Tibial nerve (tissue), 4 donors: Measurements from ENCODE around the gene MAP4K1. TPM values are rescaled to one million over a fixed set of nuclear protein-coding genes. Genes with fewer than 3 reads are reported as not detected.

ENCODE experiments used
- DNase-seq, 2 donors: peaks; one replicate each; pipeline ENCODE4 v3.0.0-alpha.2; 2019; ENCODE audit warnings: low spot score in 2 of 2
- H3K27ac ChIP-seq, 4 donors: fragments of 200-600 bp; sonication (generic) in 3 of 4; one replicate each; pipeline ENCODE4 v1.5.1; 2017 to 2019; ENCODE audit warnings: mild to moderate bottlenecking in 1 of 4
- H3K27me3 ChIP-seq, 2 donors: fragments of 200-600 bp; sonication (generic) in 1 of 2; one replicate each; pipeline versions ENCODE4 v1.5.1 to v1.6.0; 2017 to 2019
- H3K36me3 ChIP-seq, 3 donors: fragments of 200-600 bp; sonication (generic); one replicate each; pipeline ENCODE4 v1.5.1; 2018 to 2019
- H3K4me1 ChIP-seq, 4 donors: fragments of 200-600 bp; sonication (generic) in 3 of 4; one replicate each; pipeline ENCODE4 v1.5.1; 2017 to 2019
- H3K4me3 ChIP-seq, 4 donors: fragments of 200-600 bp; sonication (generic) in 3 of 4; one replicate each; pipeline ENCODE4 v1.5.1; 2017 to 2019; ENCODE audit warnings: mild to moderate bottlenecking in 1 of 4, moderate library complexity in 1 of 4
- H3K9me3 ChIP-seq, 4 donors: fragments of 200-600 bp; sonication (generic) in 3 of 4; one replicate each; pipeline ENCODE4 v1.5.1; 2017 to 2019
- EP300 ChIP-seq, 2 donors: sonication (generic); formaldehyde crosslinking; IDR thresholded peaks; one replicate each; pipeline ENCODE4 v1.6.1; 2017; ENCODE audit warnings: antibody characterized with exemption in 2 of 2, mild to moderate bottlenecking in 1 of 2
- POLR2A ChIP-seq, 2 donors: fragments of 450-650 bp; IDR thresholded peaks; one replicate each; pipeline ENCODE4 v1.6.1; 2017; ENCODE audit warnings: antibody characterized with exemption in 2 of 2, mild to moderate bottlenecking in 2 of 2, moderate library complexity in 2 of 2
- WGBS, 2 donors: methylation state at CpG; one replicate each; pipeline ENCODE4 v1.1.5; 2018; 5-methylcytosine and 5-hydroxymethylcytosine counted together
- total RNA-seq, 4 donors: library from RNA; depleted of rRNA; stranded (reverse); fragments of >200 nt; gene quantifications; one replicate each; pipeline ENCODE4 v1.1.0, GENCODE V29; 2016
- TF ChIP-seq, protein P1 (sequence below), 5 experiments: fragments of 200-600 bp in 3 of 5; fragments of 450-650 bp in 2 of 5; sonication (generic) in 3 of 5; IDR thresholded peaks; one replicate each; pipeline ENCODE4 v1.5.1; 2016 to 2019; ENCODE audit warnings: antibody characterized with exemption in 5 of 5, mild to moderate bottlenecking in 3 of 5, moderate library complexity in 2 of 5

Gene MAP4K1
- total RNA-seq, 4 donors from 2014 or later = 2.5 to 10.0 (median 8.8) TPM

DNA sequence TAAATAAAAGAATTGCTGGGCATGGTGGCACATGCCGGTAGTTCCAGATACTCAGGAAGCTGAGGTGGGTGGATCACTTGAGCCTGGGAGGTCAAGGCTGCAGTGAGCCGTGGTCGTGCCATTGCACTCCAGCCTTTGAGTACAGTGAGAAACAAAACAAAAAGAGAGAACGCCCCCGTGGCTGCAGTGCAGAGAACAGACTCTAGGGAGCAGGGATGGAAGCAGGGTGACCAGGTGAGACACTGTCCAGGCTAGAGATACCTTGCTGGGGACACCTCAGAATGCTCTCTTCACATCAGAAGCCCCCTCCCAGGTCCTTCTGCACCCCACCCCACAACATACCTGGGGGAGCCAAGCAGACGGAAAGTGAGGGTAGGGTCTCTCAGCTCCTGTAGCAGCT, 24.8 kb downstream of the MAP4K1 start:
- H3K27me3 ChIP-seq = peaks cover 0 to 14% of the 10 kb centered on the region in 2 donors
- TF ChIP-seq, protein P1, sequence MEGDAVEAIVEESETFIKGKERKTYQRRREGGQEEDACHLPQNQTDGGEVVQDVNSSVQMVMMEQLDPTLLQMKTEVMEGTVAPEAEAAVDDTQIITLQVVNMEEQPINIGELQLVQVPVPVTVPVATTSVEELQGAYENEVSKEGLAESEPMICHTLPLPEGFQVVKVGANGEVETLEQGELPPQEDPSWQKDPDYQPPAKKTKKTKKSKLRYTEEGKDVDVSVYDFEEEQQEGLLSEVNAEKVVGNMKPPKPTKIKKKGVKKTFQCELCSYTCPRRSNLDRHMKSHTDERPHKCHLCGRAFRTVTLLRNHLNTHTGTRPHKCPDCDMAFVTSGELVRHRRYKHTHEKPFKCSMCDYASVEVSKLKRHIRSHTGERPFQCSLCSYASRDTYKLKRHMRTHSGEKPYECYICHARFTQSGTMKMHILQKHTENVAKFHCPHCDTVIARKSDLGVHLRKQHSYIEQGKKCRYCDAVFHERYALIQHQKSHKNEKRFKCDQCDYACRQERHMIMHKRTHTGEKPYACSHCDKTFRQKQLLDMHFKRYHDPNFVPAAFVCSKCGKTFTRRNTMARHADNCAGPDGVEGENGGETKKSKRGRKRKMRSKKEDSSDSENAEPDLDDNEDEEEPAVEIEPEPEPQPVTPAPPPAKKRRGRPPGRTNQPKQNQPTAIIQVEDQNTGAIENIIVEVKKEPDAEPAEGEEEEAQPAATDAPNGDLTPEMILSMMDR (IDR thresholded peaks at IDR 0.05) = no peak
- TF ChIP-seq EP300 (IDR thresholded peaks at IDR 0.05) (no peak), POLR2A (IDR thresholded peaks at IDR 0.05) (no peak)
- 74 to 77% methylated on average over 6 of the region's 6 CpGs for WGBS, 2 donors
- H3K9me3 ChIP-seq = no peaks in the 10 kb centered on the region
- H3K4me3 ChIP-seq = no peak overlapping the region
- H3K36me3 ChIP-seq = peaks cover 0 to 28% (median under 1%) of the 10 kb centered on the region in 3 donors
- no peak overlapping the region for H3K27ac ChIP-seq
- H3K4me1 ChIP-seq = peaks cover 0 to 10% (median 0%) of the 10 kb centered on the region in 4 donors
- no peak for DNase-seq

DNA sequence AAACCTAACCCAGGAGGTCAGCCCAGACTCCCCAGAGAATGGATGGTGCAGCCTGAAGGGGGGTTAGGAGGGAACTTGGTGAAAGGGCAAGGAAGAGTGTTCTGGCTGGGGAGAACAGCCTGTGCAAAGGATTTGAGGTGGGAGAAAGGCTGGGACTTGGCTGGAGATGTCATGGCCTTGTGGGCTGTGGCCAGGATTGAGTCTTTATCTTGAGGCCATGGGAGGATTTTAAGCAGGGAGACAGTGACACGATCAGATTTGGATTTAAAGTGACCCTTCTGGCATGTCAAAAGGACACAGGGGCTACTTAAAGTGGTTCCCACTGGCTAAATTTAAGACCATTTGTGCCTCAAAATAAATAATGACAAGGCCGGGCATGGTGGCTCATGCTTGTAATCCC, 29.7 kb downstream of the MAP4K1 start:
- peaks cover 0 to 56% (median 4%) of the 10 kb centered on the region in 3 donors for H3K36me3 ChIP-seq
- 67 to 82% methylated on average over 2 of the region's 2 CpGs for WGBS, 2 donors
- no peaks in the 10 kb centered on the region for H3K27me3 ChIP-seq
- no peak overlapping the region for H3K27ac ChIP-seq
- DNase-seq = no peak
- no peaks in the 10 kb centered on the region for H3K9me3 ChIP-seq
- TF ChIP-seq, protein P1 (IDR thresholded peaks at IDR 0.05) = no peak
- TF ChIP-seq POLR2A (IDR thresholded peaks at IDR 0.05) (no peak), EP300 (IDR thresholded peaks at IDR 0.05) (no peak)
- H3K4me1 ChIP-seq = no peaks in the 10 kb centered on the region
- H3K4me3 ChIP-seq = no peak overlapping the region

DNA sequence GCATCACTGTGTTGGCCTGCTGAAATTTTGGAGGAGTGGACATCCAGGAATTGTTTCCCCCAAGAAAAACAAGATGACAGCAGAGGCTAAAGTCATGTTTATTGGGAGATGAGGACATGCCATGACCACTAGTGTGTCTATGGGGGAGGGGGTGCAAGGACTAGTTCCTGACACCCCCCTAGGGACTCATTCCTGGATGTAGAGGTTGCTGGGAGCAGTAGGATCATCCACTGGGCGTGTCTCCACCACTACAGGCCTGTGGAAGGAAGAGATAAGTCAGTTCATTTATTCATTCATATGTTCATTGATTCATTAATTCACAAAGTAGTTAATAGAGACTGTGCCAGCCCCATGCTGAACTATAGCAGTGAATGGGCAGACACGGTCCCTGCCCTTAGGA, 30.2 kb downstream of the MAP4K1 start:
- Histone ChIP-seq H3K36me3 (peaks cover 0 to 57% (median 4%) of the 10 kb centered on the region in 3 donors), H3K27me3 (no peaks in the 10 kb centered on the region), H3K4me3 (no peak overlapping the region), H3K9me3 (no peaks in the 10 kb centered on the region), H3K4me1 (no peaks in the 10 kb centered on the region), H3K27ac (no peak overlapping the region)
- no peak for TF ChIP-seq POLR2A (IDR thresholded peaks at IDR 0.05)
- TF ChIP-seq, protein P1 (IDR thresholded peaks at IDR 0.05) = no peak
- no peak for TF ChIP-seq EP300 (IDR thresholded peaks at IDR 0.05)
- no peak for DNase-seq
- 81 to 85% methylated on average over 2 of the region's 2 CpGs for WGBS, 2 donors

DNA sequence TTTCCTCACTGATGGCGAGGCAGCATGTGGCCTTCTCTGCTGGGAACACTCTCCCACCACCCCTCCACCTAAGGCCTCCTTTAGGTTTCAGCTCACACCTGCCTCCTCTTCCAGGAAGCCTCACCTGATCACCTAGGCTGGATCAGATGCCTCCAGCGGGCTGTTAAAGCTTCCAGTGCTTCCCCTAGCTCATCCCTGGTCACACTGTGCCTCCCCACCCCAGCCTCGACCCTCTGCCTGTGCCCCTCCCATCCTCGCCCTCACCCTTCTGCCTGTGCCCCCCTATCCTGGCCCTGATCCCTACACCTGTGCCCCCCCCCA, 33.8 kb downstream of the MAP4K1 start:
- Histone ChIP-seq H3K27me3 (no peaks in the 10 kb centered on the region), H3K27ac (no peak overlapping the region), H3K4me1 (no peaks in the 10 kb centered on the region), H3K4me3 (no peak overlapping the region), H3K36me3 (peaks cover 0 to 69% (median 4%) of the 10 kb centered on the region in 3 donors), H3K9me3 (no peaks in the 10 kb centered on the region)
- TF ChIP-seq POLR2A (IDR thresholded peaks at IDR 0.05) (no peak), EP300 (IDR thresholded peaks at IDR 0.05) (no peak)
- TF ChIP-seq, protein P1 (IDR thresholded peaks at IDR 0.05) = no peak
- WGBS, 2 donors = 80 to 85% methylated on average over 4 of the region's 4 CpGs
- no peak for DNase-seq

DNA sequence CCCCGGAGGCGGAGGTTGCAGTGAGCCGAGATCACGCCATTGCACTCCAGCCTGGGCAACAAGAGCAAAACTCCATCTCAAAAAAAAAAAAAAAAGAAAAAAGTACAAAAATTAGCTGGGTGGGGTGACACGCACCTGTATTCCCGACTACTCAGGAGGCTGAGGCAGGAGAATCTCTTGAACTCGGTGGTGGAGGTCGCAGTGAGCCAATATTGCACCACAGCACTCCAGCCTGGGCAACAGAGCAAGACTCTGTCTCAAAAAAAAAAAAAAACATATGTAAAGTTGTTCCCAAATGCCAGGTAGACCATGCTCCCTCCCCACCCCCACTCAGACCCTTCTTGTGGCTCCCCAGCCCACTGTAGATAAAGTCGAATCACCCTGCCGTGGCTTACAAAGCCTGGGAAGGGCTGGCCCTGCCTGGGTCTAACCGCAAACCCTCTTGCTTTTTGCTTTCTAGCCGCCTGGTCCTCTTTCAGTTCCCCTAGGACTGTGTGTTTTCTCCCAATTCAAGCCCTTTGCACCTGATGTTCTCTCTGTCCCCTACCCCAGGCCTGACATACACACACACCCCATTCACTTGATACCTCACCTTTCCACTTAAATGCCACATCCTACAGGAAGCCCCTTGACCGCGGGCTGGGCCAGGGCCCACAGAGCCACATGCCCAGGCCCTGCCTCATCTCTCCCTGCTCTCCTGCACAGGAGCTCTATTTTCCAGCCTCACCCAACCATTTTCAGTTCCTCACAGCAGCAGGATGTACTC, 34.4 kb downstream of the MAP4K1 start:
- no peak for DNase-seq
- Histone ChIP-seq H3K27ac (no peak overlapping the region), H3K36me3 (peaks cover 0 to 72% (median 4%) of the 10 kb centered on the region in 3 donors), H3K9me3 (no peaks in the 10 kb centered on the region), H3K4me3 (no peak overlapping the region), H3K4me1 (no peaks in the 10 kb centered on the region), H3K27me3 (no peaks in the 10 kb centered on the region)
- TF ChIP-seq EP300 (IDR thresholded peaks at IDR 0.05) (no peak), POLR2A (IDR thresholded peaks at IDR 0.05) (no peak)
- TF ChIP-seq, protein P1 (IDR thresholded peaks at IDR 0.05) = no peak
- 90% methylated on average over 14 of the region's 14 CpGs for WGBS, 2 donors
